ENCODE results near the gene SNX33.
"Not testable (repeated sequence)": the region's sequence is repeated elsewhere in the genome, so short reads cannot be mapped to it uniquely, and the experiment has no call there.

SNX33 gene

GRCh38 chr15:75699961-75700874 is 52.5 kb downstream of the SNX33 start:
- DNase-seq (ENCODE audit: low read depth) = not testable (repeated sequence)

- not testable (repeated sequence) for DNase-seq (ENCODE audit: low read depth)
Observed at GRCh38 chr15:75701071-75702003, 53.6 kb downstream of the SNX33 start.

GRCh38 chr15:75702436-75702835 is 54.7 kb downstream of the SNX33 start:
- no peak for DNase-seq (ENCODE audit: low read depth)

GRCh38 chr15:75703440-75704262 is 55.9 kb downstream of the SNX33 start:
- DNase-seq (ENCODE audit: low read depth) = not testable (repeated sequence)

- DNase-seq (ENCODE audit: low read depth) = no peak
Observed at GRCh38 chr15:75704263-75704615, 56.5 kb downstream of the SNX33 start.

GRCh38 chr15:75704618-75705017 is 56.9 kb downstream of the SNX33 start:
- no peak for DNase-seq (ENCODE audit: low read depth)

GRCh38 chr15:75705375-75705774 is 57.7 kb downstream of the SNX33 start:
- DNase-seq (ENCODE audit: low read depth) = not testable (repeated sequence)

- no peak for DNase-seq (ENCODE audit: low read depth)
Observed at GRCh38 chr15:75705854-75706681, 58.4 kb downstream of the SNX33 start.

GRCh38 chr15:75706682-75706954 is 58.9 kb downstream of the SNX33 start:
- no peak for DNase-seq (ENCODE audit: low read depth)

GRCh38 chr15:75709458-75709857 is 61.7 kb downstream of the SNX33 start:
- DNase-seq (ENCODE audit: low read depth) = not testable (repeated sequence)

- not testable (repeated sequence) for DNase-seq (ENCODE audit: low read depth)
Observed at GRCh38 chr15:75710874-75711273, 63.2 kb downstream of the SNX33 start.

GRCh38 chr15:75711495-75711894 is 63.8 kb downstream of the SNX33 start:
- DNase-seq (ENCODE audit: low read depth) = not testable (repeated sequence)
